ENCODE results near the gene SRGAP1.

DNA sequence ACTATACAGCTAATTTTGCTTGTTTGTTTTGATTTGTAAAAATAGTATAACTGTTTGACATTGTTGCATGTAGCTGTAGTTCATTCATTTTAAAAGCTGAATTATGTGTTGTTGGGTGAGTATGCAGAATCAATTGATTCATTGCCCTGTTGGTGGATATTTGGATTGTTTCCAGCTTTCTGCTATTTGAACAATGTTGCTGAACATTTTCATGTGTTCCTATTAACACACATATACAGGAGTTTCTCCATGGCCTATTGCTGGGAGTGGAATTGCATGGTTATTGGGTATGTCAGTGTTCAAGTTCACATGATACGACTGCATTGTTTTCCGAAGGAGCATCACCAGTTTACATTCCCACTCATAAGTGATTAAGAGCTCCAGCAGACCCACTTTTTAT is 75.3 kb downstream of the SRGAP1 start:
- TF ChIP-seq EZH2 (IDR thresholded peaks at IDR 0.05; ENCODE audit: low read length) (no peak), CTCF (optimal IDR thresholded peaks at IDR 0.05 in 1 of 3, IDR thresholded peaks at IDR 0.05 in 1 of 3, conservative IDR thresholded peaks at IDR 0.05 in 1 of 3; ENCODE audit: extremely low read depth in 1 of 3, insufficient read depth in 2 of 3, low read length in 3 of 3) (no peak)
